Panc1 (cell line): ENCODE results near the gene RAB5A. TPM values are rescaled to one million over a fixed set of nuclear protein-coding genes. Genes with fewer than 3 reads are reported as not detected.

ENCODE experiments used
- ATAC-seq: fragments of 200-7000 bp; cut with Tn5 transposase; 2 replicates; pipeline ENCODE4 v1.9.1; 2020; ENCODE audit warnings: mild to moderate bottlenecking, moderate library complexity
- BruUV-seq: library from RNA; stranded (reverse); fragments of 400-500 nt; replicated peaks from 2 replicates; lab custom pipeline; 2021; lab: Mats Ljungman, UMichigan
- CTCF ChIA-PET: fragments of 300-600 bp; sonication (Branson Sonifier 250); formaldehyde crosslinking; loops from one replicate; lab custom pipeline; 2022; ENCODE audit warnings: antibody characterized with exemption; lab: Charles Lee
- POLR2A ChIA-PET: fragments of 300-600 bp; sonication (Branson Sonifier 250); formaldehyde crosslinking; loops from one replicate; lab custom pipeline; 2022; ENCODE audit warnings: antibody characterized with exemption; lab: Charles Lee
- DNase-seq: peaks from one replicate; pipeline ENCODE4 v3.0.0-alpha.2; 2010; ENCODE audit warnings: low read depth, low spot score
- H3K27ac ChIP-seq: 2 replicates; pipeline ENCODE4 v1.5.1; 2011; ENCODE audit warnings: mild to moderate bottlenecking, low read length, inconsistent platforms
- H3K27me3 ChIP-seq: fragments of 200-500 bp; sonication (Bioruptor generic); 2 replicates; pipeline ENCODE4 v1.6.0; 2014; ENCODE audit warnings: low read length, inconsistent platforms; ENCODE audit not compliant: control insufficient read depth, insufficient read depth
- H3K36me3 ChIP-seq: fragments of 200-500 bp; sonication (Bioruptor generic); 2 replicates; pipeline ENCODE4 v1.5.1; 2014; ENCODE audit warnings: inconsistent platforms, mild to moderate bottlenecking, low read length, moderate library complexity; ENCODE audit not compliant: control insufficient read depth, insufficient read depth
- H3K4me1 ChIP-seq: 2 replicates; pipeline ENCODE4 v1.5.1; 2011; ENCODE audit warnings: inconsistent platforms, mild to moderate bottlenecking, low read length, moderate library complexity; ENCODE audit not compliant: control insufficient read depth, insufficient read depth
- H3K4me3 ChIP-seq, 2 experiments: 2 replicates each; pipeline ENCODE4 v1.5.1; 2011 to 2012; ENCODE audit warnings: low read depth in 2 of 2, low read length in 2 of 2, mild to moderate bottlenecking in 2 of 2, inconsistent platforms in 1 of 2, moderate library complexity in 1 of 2
- H3K9me3 ChIP-seq: fragments of 200-500 bp; sonication (Bioruptor generic); 2 replicates; pipeline ENCODE4 v1.5.1; 2014; ENCODE audit warnings: low read depth, mild to moderate bottlenecking, inconsistent platforms, low read length, moderate library complexity; ENCODE audit not compliant: control insufficient read depth, insufficient read depth
- CTCF ChIP-seq: fragments of 450-650 bp; IDR thresholded peaks from 2 replicates; pipeline ENCODE4 v1.5.1; 2017; ENCODE audit warnings: mild to moderate bottlenecking
- POLR2AphosphoS5 ChIP-seq: IDR thresholded peaks from 2 replicates; pipeline ENCODE4 v1.6.1; 2012; ENCODE audit warnings: mild to moderate bottlenecking, low read depth, low read length, moderate library complexity
- REST ChIP-seq, 2 experiments: IDR thresholded peaks; 2 replicates each; pipeline ENCODE4 v1.6.1; 2011 to 2012; ENCODE audit warnings: low read depth in 2 of 2, control low read depth in 1 of 2, low read length in 1 of 2, mild to moderate bottlenecking in 1 of 2, moderate library complexity in 1 of 2; ENCODE audit not compliant: insufficient read depth in 1 of 2
- SIN3A ChIP-seq: IDR thresholded peaks from 2 replicates; pipeline ENCODE4 v1.6.1; 2012; ENCODE audit warnings: low read depth, mild to moderate bottlenecking, low read length, moderate library complexity, borderline replicate concordance; ENCODE audit not compliant: insufficient read depth
- TCF7L2 ChIP-seq: IDR thresholded peaks from 2 replicates; pipeline ENCODE4 v1.6.1; 2011; ENCODE audit warnings: mild to moderate bottlenecking, low read depth, low read length, inconsistent platforms
- in situ Hi-C: cut with HindIII; loops from 2 replicates; pipeline ENCODE4 v1.10.0; 2016; ENCODE audit warnings: low sequenced_read_pairs, low pct_unique_long_range_greater_than_20kb
- intact Hi-C: fragments of 100-400 bp; cut with micrococcal nuclease; formaldehyde crosslinking; loops from one replicate; pipeline ENCODE4 v1.10.0; 2022; ENCODE audit not compliant: unreplicated experiment
- total RNA-seq: library from RNA; stranded (reverse); gene quantifications from one replicate; pipeline ENCODE4 v1.2.1, GENCODE V29; 2021; ENCODE audit not compliant: unreplicated experiment

RAB5A gene
- total RNA-seq, 1 experiment from 2014 or later, result 31.2 TPM

GRCh38 chr3:20007960-20008359 is 61.1 kb downstream of the RAB5A start:
- POLR2A ChIA-PET, result no interaction called here
- BruUV-seq, result no TSS peak
- TF ChIP-seq POLR2AphosphoS5, result no peak
- TF ChIP-seq CTCF, result no peak
- no peak for TF ChIP-seq SIN3A
- no peak for TF ChIP-seq TCF7L2
- TF ChIP-seq REST (IDR thresholded peaks at IDR 0.05; ENCODE audit: insufficient read depth in 1 of 2, low read depth in 2 of 2, low read length in 1 of 2), result no peak

GRCh38 chr3:20008646-20009045 is 61.7 kb downstream of the RAB5A start:
- in situ Hi-C loops (no loop called here), intact Hi-C loops (no loop called here)
- Histone ChIP-seq H3K36me3 (no peaks in the 10 kb centered on the region), H3K27me3 (no peaks in the 10 kb centered on the region), H3K9me3 (no peaks in the 10 kb centered on the region), H3K4me3 (no peak overlapping the region), H3K27ac (no peak overlapping the region), H3K4me1 (no peaks in the 10 kb centered on the region)
- TF ChIP-seq TCF7L2 (no peak), POLR2AphosphoS5 (no peak), REST (IDR thresholded peaks at IDR 0.05; ENCODE audit: insufficient read depth in 1 of 2, low read depth in 2 of 2, low read length in 1 of 2) (no peak), SIN3A (no peak), CTCF (no peak)
- DNase-seq (no peak), ATAC-seq (no peak)
- no TSS peak for BruUV-seq
- POLR2A ChIA-PET, result no interaction called here
- CTCF ChIA-PET, result no interaction called here

More at GRCh38 chr3:20007960-20008359, 61.1 kb downstream of the RAB5A start:
- no peaks in the 10 kb centered on the region for H3K36me3 ChIP-seq
- H3K4me1 ChIP-seq, result no peaks in the 10 kb centered on the region
- intact Hi-C loops, result no loop called here
- no peaks in the 10 kb centered on the region for H3K27me3 ChIP-seq
- H3K4me3 ChIP-seq, result no peak overlapping the region
- ATAC-seq, result no peak
- H3K27ac ChIP-seq, result no peak overlapping the region
- in situ Hi-C loops, result no loop called here
- H3K9me3 ChIP-seq, result no peaks in the 10 kb centered on the region
- no peak for DNase-seq
- CTCF ChIA-PET, result no interaction called here
